Fibroblast of lung (primary cell): ENCODE measurements around the gene ZNF443.
"Not testable (repeated sequence)": the region's sequence is repeated elsewhere in the genome, so short reads cannot be mapped to it uniquely, and the experiment has no call there.

Experiments
- EZH2 ChIP-seq: IDR thresholded peaks from 2 replicates; pipeline ENCODE4 v1.5.1; 2012; ENCODE audit warnings: low read length, control low read depth, mild to moderate bottlenecking; ENCODE audit errors: missing control alignments
- TF ChIP-seq, protein P1 (sequence below), 2 donors: IDR thresholded peaks in 1 of 2; conservative IDR thresholded peaks in 1 of 2; 1 replicate in 1 of 2; 2 replicates in 1 of 2; pipeline ENCODE4 v1.5.1; 2011 to 2012; ENCODE audit warnings: low read length in 2 of 2, control low read depth in 1 of 2, inconsistent platforms in 1 of 2, low read depth in 1 of 2, mild to moderate bottlenecking in 1 of 2

DNA sequence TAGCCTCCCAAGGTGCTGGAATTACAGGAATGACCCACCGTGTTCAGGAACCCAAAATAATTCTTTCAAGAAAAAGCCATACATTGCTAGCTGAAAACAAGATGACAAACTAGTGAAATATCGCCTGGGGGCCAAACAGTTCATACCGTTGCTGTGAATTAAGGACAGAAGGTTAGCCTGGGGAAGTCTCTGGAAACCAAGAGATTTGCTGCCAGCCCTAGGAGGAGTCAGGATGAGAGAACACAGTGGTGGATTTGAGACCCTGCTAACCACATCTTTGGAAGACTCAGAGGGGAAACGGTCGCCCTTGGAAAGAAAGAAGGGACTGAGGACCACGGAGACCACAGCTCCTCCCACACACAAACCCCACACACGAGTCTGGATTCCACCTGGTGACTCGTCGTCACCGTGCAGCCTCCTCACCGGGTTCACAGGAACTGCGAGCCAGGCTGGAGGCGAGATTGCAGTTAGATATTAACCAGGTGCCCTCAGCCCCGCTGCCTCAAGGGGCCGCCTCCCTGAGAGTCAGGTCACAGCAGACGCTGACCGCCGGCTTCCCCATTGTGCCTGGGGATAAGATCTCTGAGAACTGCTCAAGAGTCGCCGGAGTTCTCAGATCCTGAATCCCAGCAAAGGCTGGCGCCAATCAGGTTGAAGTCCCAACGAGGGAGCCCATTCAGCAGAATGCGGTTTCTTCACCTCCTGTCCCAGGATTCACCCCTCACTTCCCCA, 40.8 kb downstream of the ZNF443 start:
- TF ChIP-seq EZH2 = not testable (repeated sequence)
- TF ChIP-seq, protein P1, sequence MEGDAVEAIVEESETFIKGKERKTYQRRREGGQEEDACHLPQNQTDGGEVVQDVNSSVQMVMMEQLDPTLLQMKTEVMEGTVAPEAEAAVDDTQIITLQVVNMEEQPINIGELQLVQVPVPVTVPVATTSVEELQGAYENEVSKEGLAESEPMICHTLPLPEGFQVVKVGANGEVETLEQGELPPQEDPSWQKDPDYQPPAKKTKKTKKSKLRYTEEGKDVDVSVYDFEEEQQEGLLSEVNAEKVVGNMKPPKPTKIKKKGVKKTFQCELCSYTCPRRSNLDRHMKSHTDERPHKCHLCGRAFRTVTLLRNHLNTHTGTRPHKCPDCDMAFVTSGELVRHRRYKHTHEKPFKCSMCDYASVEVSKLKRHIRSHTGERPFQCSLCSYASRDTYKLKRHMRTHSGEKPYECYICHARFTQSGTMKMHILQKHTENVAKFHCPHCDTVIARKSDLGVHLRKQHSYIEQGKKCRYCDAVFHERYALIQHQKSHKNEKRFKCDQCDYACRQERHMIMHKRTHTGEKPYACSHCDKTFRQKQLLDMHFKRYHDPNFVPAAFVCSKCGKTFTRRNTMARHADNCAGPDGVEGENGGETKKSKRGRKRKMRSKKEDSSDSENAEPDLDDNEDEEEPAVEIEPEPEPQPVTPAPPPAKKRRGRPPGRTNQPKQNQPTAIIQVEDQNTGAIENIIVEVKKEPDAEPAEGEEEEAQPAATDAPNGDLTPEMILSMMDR (conservative IDR thresholded peaks at IDR 0.05 in 1 of 2, IDR thresholded peaks at IDR 0.05 in 1 of 2; ENCODE audit: low read depth in 1 of 2, low read length in 2 of 2) = not testable (repeated sequence)
